Superior temporal gyrus (tissue), 1 donor: ENCODE data around the gene STRN4.

Experiments used
- DNase-seq: peaks from one replicate; pipeline ENCODE4 v3.0.0-alpha.2; 2016; ENCODE audit errors: extremely low spot score

Gene STRN4

DNA sequence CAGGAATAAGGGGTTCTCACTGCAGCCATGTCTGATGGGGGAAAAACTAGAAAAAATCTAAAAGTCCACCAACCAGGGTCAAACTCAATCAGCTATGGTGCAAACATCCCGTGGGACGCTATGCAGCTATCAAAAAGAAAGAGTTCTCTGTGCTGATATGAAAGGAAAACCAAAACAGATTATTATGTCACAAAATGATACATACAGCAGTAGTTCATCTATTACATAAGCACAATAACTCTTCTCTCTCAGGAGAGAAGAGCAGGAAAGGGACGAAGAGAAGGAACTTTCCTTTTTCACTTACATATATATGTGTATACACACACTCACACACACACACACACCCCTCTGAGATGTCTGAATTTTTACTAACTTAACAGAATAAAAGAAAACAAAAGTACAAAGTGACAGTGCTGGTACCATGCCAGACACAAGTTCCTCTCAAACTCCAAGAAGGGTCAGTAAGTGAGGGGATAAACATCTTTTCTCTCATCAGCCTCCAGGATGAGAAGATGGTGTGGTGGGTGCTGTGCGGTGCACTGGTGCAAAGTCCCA is 3.2 kb downstream of the STRN4 start:
- DNase-seq: no peak

DNA sequence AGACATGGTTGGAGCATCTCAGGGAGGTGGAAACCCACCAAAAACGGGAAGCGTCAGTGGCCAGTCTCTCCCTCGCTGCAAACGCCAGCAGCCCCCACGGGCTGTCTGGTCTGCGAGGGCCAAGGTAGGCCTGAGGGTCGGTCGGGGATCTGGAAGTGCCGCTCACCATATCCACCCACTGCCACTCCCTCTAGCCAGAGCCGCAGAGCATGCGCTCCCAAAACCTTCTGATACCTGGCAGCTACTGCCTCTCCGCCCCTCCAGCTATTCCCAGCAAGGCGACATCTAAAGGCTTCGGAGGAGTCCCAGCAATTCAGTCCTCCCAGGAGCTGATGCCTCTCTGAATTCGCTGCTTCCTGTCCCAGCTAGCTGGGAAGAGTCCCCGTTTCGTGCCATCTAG is 4.8 kb downstream of the STRN4 start:
- DNase-seq: no peak

DNA sequence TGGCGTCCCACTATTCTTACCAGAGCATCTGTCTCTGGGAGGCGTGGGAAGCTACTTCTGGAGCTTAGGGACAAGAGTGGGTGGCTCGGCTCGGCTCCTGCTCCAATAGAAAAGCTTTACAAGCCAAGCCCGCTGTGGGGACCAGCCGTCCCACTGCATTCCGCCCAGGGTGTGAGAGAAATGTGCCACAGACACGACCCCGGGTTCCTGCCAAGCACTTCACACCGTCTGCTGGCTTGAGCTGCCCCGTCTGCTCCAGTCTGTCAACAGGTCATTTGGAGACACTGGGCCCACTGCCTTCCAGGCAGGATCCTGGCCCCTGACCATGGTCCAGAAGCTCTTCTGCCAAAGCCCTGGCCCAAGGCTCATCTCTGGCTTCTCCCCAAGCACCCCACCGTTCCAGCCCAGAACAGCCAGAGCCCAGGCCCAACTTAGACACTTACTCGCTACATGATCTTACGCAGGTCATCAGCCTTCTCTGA is 6.9 kb downstream of the STRN4 start:
- DNase-seq: no peak

DNA sequence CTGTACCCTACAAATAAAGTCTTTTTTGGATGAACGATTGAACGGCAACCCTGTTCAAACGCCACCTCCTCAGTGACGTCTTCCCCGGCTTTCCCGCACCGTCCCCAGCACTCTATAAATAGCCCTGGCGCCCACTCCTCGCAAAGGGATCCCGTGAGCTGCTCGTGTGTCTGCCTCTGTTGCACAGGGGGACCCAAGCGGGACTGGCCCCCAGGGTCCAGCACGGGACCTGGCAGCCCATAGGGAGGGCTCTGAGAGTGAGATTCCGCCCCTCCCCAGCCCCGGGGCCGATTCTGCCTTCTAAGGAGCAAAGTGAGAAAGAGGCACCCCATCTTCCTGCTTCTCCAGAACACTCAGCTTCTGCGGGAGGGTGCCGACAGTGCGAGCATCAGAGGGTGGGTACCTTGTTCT is 8.5 kb downstream of the STRN4 start:
- no peak for DNase-seq

DNA sequence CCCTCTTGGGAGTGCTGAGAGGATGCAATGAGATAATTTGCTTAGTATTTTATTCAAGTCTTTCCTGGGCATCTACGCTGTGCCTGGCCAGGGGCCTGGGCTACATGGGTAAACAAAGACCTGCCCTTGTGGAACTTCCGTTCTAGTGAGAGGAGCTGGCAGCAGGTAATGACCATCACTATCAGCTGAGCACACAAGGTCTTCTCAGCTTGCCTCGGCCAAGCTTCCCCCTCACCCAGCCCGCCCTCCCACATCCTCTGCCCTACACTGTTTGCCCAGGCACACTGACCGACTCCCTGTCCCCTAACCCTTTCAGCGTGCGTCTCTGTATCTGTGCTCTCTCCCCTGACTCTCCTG is 9.0 kb downstream of the STRN4 start:
- DNase-seq: no peak

DNA sequence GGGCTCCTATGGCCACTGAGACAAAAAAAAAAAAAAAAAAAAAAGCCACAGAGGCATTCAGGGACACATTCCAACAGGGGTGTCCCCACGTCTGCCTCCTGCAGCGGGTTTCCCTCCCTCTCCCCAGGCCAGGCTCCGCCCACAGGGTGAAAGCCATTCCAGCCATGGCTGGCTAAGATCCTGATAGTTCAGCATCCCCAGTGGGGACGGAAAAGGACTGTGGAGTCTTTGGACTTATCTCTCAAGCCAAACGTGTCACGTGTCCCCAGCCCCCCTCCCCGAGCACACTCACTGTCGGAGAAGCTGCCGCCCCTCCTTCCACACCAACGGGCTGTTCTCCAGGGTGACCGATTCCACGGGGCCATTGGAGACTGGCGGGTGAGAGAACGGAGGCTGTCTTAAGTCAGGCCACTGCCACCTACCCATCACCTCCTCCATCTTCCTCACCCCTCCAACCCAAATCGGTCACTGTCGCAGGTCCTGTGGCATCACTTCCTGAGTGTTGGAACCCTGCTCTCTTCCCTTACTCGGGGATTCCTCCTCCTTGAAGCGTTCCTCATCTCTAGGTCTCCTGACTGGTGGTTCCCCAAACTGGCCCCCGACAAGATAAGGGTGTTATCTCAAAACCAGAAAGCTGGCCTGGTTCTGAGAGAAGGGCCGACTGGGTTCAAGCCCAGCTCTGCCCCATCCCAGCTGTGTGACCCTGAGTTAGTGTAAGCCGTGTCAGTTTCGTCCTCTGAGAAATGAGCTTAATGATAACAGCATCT is 9.5 kb downstream of the STRN4 start:
- DNase-seq: no peak

DNA sequence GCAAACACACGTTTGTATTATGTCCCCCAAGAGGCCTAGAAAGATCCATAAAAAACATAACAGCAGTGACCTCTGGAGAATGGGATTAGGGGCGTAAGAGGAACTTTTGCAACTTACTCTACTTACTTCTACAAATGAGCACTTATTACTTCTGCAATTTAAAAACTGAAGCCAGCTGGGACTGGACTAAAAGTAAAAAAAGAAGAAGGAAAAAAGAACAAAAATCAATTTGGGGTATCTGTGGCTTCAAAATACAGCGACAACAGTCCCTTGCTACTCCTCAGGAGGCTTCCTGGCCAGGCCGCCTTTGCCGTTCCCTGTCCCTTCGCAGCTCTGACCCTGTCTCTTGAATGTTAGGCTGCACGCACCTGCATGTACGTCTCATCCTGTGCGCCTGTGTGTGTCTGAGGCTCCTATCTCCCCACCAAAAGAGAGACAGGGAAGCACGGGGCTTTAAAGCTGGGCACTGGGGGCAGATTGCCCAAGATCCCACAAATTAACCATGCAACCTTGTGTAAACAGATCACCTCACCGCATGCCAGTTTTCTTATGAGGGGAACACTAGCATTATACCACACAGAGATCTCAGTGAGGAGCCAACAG is 12.5 kb downstream of the STRN4 start:
- no peak for DNase-seq

DNA sequence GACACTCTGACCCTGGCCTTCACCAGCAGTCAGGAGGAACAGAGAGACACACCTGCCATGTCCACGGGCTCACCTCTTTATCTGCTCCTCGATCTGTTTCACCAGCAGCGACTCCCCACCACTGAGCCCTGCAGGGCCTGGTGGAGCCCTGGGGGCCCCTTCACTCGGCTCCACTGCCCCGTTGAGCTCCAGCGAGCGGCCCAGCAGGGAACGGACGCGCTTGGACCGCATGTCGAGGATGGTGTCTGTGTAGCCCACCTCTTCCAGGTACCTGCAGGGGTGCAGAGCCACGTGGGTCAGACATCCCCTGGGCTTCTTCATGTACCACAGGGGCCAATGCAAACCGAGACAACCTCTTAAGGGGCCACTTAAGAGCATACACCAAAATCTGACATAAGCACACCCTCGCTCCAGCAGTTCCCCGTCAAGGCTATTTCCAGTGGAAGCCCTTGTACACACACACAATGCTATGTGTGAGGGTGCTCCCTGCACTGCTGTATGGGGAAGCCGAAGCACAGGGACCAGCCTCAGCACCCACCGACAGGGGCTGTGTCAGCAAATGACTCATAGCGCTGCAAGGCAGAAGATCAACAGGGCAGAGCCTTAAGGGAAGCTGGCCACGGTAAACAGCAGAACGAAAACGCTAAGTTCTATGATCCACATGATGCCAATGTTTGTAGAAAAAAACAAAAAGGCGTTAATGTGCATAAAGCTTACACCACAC is 13.1 kb downstream of the STRN4 start:
- DNase-seq: no peak

DNA sequence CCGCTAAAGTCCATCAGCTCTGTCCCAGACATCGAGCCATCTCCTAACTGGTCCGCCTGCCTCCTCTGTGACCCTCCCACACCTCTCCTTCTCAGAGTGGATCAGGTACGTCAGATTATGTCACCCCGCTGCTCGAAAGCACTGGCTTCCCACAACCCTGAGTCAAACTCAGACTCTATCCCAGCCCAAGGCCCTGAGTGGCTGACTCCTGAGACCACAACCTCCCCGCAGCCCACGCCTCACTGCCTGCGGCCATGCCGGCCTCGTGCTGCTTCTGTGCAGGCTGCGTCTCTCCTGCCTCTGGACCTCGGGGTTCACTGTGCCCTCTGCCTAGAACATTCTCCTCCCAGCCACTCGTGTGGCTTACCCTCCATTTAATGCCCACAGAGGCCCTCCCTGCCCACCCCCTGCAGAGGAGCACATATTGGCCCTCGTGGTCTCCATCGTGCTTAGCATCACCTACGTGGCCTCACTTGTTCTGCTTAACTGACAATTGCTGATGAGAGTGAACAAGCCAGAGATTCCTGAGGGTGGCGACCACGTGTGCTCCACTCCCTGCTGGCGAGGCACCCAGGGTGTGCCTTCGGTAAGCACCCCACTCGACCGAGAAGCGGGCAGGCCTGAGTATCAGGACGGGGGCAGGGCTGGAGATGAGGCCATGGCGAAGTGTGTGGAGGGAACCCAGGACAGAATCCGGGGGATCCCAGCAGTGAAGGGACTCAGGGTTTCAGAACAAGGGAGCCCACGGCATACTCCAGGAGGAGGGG is 13.9 kb downstream of the STRN4 start:
- no peak for DNase-seq

DNA sequence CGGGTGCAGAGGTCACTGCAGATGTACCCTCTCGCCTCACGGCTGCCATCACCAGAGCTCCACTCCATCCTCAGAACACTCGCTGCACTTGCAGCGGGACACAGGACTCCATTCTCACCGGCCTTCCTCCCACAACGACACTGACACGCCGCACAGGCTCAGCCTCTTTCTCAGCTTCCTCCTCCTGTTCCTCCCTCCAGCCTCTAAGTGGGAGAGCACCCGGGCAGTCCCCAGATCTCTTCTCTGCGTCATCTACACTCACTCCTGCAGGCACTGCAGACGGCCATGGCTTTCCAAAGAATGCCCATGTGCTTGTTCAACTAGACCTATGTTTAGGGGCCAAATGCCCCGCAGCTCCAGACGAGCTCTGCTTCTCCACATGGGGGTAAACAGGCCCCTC is 14.7 kb downstream of the STRN4 start:
- DNase-seq: no peak

DNA sequence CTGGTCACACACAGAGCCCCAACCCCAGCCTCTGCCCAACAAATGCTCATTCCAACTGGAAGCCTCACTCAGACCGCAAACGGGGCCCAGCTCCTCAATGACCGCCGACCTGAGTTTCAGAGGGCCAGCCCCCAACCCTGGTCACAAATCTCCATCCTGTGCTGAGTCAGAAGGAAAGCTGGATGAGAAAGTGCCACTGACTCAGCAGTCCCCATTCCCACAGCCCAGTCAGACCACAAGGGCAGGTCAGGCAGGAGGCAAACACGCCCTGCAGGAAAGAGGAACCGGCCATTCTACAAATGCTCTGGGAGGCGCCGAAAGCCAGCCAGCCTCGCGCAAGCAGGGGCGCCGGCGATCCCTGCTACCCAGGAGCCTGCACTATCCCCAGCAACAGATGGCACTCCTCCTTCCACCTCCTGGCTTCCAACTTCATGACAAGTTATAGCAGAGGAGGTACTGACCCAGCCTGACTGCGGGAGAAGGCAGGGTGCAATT is 15.2 kb downstream of the STRN4 start:
- no peak for DNase-seq

DNA sequence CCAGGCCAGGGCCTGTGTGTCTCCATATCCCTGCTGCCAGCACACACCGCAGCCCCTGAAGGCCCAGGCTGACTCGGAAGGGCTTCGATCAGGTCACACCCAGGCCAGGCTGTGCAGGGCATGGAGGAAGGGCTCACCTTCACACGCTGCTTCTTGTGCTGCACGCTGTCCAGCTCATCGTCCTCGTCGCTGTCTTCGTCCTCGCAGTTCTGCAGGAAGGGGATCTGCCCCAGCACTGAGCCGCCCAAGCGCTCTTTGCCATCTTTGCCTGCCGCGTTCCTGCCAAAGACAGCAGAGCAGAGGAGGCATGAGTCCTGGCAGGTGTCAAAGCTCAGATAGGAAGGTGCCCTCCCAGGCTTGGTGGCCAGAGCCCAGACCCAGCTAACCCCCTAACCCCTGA is 15.7 kb downstream of the STRN4 start:
- DNase-seq: no peak

DNA sequence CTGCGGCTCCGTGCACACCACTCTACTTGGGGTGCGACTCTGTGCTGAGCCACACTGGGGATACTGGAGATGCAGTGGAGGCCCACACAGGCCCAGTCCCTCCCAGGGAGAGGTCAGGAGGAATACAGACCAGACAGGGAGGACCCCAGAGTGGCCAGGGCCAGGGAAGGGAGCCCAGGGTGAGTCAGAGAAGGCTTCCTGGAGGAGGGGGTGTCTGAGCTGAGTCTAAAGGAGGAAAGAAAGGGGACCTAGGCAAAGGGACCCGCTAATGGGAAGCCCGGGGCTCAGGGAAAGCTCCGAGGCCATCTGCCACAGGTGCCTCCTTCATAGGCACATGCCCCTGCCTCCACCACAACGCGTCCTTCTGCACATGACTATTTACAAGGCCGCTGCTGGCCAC is 16.1 kb downstream of the STRN4 start:
- DNase-seq: no peak

DNA sequence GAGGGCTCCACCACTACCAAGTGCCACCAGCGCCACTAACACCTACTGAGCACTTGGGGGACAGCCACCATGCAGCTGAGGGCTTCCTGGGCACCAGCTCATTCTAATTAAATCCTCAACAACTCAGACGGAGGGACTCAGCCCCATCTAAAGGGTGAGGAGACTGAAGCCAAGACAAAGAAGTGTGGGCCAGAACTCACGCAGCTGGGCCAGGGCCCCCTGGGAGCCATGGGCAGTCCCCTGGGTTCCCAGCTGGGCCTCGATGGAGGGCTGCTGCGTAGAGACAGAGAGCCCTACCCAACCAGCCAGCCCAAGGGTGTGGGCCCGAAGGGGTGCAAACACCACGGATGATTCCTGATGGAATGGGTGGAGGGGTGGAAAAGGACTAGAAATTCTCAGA is 16.6 kb downstream of the STRN4 start:
- no peak for DNase-seq

DNA sequence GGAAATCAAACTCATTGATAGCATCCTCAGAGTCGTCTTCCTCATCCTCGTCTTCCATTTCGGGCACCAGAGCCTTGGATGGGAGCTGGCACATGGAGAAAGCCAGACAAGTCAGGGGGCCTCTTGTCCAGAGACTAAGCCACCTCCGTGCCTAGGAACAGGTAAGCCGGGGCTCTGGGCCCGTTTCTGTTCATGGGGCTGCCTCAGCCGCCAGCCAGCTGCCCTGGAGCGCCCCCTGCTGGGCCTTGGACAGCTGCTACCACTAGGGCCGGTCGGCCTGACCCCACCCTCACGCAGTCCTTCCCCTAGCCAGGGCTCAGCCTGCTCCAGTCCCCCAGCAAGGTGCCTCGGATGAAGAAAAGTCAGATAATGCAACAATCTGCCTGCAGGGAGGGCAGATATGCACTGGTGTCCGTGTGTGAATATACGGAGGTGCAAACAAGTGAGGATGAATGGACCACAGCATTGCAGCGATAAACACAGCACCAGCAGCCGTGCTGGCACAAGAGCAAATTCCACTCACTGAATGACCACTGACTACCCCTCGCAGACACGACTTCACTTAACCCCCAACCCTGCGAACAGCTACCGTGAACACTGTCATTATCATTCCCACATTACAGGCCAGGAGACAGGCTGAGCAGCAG is 17.4 kb downstream of the STRN4 start:
- peak; percentile 74 for DNase-seq

DNA sequence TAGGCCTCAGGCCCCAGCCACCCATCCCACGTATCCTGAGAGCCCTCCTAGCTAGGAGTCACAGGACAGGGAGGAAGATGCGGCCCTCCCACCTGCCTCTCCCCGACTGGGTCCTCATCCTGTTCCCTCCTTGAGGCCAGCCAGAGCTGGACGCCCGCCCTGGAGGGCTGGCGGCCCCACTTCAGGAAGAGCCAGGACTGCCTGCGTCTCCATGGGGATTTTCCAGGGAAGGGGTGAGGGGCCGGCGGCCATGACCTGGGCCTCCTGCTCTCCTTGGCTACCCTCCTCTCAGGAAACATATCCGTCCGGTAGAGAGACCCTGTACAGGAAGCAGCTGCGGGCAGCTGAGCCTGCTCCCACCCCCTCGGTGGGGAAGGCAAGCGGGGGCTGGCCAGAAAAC is 18.0 kb downstream of the STRN4 start:
- DNase-seq: no peak

DNA sequence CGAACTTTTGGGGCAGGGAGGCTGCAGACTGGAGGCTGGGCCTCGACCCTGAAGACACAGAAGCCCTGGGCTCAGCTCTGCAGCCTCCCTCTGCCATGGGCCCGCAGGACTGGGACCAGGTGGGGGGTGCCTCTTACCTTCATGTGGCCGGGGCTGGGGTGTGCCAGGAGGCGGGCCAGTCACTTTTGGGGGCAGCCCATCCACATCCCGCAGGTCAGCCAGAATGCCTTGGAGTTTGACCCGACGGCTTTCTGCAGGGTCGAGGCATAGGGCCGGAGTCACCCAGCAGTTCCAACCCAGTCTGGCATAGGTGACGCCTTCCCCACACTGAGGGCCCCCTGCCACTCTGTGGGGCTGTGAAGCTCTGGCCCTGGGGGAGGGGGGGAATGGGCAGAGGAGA is 18.5 kb downstream of the STRN4 start:
- no peak for DNase-seq

DNA sequence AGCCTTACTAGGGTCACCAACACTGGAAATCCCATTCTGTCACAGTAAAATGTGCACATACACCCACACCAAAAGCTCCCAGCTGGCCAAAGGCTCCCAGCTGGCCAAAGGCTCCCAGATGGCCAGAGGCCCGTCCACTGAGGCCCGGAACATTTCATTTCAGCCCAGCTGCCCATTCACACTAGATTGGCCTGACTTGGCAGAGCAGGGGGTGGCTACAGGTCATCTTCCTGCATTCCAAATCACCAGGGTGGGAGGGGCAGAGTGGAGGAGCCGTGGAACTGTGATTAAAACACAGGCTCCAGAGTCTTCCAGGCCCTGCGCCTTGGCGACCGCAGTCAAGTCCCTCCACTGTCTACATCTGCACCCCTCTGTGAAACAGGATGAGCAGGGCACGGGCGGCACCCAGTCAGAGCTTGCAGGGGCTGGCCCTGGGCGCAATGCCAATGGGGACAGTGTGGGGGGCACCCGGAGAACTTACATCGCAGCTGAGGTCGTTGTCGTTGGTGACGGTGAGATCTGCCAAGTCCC is 19.2 kb downstream of the STRN4 start:
- no peak for DNase-seq

DNA sequence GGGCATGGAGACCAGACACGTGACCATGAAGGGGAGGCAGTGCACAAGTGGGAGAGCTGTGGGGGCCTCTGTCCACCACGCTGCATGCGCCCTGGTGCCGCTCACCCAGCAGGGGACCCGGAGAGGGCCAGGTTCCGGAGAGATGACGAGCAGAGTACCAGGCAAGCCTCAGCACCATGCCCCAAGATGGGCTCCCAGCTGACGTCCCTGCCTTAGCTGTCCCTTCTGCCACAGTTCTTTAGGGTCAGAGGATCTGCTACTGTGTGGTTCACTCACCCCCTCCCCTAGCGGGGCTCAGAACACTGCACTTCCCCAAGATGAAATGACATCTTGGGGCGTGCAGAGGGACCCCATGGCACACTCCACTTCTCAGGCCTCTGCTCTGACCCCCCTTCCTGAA is 19.7 kb downstream of the STRN4 start:
- DNase-seq: no peak

DNA sequence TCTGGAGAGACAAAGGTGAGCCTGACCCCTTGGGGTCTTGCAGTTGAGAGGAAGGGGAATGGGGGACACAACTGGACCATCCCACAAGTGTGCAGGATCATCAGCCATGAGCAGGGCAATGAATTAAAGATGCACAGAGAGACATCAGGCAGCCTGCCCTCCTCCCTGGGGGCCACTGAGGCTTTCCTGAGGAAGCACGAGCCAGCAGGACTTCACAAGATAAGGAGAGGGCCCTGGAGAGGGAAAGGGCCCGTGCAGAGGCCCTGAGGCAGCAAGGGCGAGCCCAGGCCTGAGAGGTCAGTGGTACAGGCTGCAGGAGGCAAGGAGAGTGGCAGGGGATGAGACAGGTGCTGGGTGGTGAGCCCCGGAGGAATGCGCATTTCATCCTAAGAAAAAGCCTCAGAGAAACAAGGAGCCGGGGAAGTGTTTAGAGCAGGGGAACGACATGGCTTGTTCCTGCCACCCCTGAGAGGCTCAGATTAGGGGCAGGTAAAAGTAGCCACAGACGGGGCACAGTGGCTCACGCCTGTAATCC is 20.3 kb downstream of the STRN4 start:
- no peak for DNase-seq
